ENCODE measurements around the gene PAXX. TPM values are rescaled to one million over a fixed set of nuclear protein-coding genes. Genes with fewer than 3 reads are reported as not detected.

PAXX gene
- total RNA-seq, 1 donor from 2014 or later, result 34.4 TPM

GRCh38 chr9:136947955-136948510, 44.2 kb upstream of the PAXX start:
- no peaks in the 10 kb centered on the region for H3K36me3 Mint-ChIP-seq (ENCODE audit: low read depth)
- H3K27me3 Mint-ChIP-seq (ENCODE audit: low read depth), result no peaks in the 10 kb centered on the region
- H3K4me1 Mint-ChIP-seq (ENCODE audit: low read depth), result peaks cover 12% of the 10 kb centered on the region
- H3K9me3 Mint-ChIP-seq (ENCODE audit: low read depth), result no peaks in the 10 kb centered on the region
- TF ChIP-seq CTCF (IDR thresholded peaks at IDR 0.05), result peak; percentile 71
- DNase-seq (ENCODE audit: low spot score), result no peak
- H3K27ac Mint-ChIP-seq (ENCODE audit: unreplicated experiment), result no peak overlapping the region
- no peak overlapping the region for H3K4me3 Mint-ChIP-seq (ENCODE audit: unreplicated experiment)

- DNase-seq (ENCODE audit: low spot score), result no peak
- peaks cover 9% of the 10 kb centered on the region for H3K4me1 Mint-ChIP-seq (ENCODE audit: low read depth)
- H3K27me3 Mint-ChIP-seq (ENCODE audit: low read depth), result no peaks in the 10 kb centered on the region
- H3K4me3 Mint-ChIP-seq (ENCODE audit: unreplicated experiment), result peak overlapping the region; percentile 74
- H3K9me3 Mint-ChIP-seq (ENCODE audit: low read depth), result no peaks in the 10 kb centered on the region
- H3K27ac Mint-ChIP-seq (ENCODE audit: unreplicated experiment), result peak overlapping the region; percentile 73
- H3K36me3 Mint-ChIP-seq (ENCODE audit: low read depth), result no peaks in the 10 kb centered on the region
- TF ChIP-seq CTCF (IDR thresholded peaks at IDR 0.05), result no peak
Observed at GRCh38 chr9:136949239-136949816, 42.9 kb upstream of the PAXX start.

- no peaks in the 10 kb centered on the region for H3K36me3 Mint-ChIP-seq (ENCODE audit: low read depth)
- H3K4me1 Mint-ChIP-seq (ENCODE audit: low read depth), result peaks cover 6% of the 10 kb centered on the region
- no peaks in the 10 kb centered on the region for H3K9me3 Mint-ChIP-seq (ENCODE audit: low read depth)
- peaks cover 2% of the 10 kb centered on the region for H3K27me3 Mint-ChIP-seq (ENCODE audit: low read depth)
- peak; percentile 27 for TF ChIP-seq CTCF (IDR thresholded peaks at IDR 0.05)
- H3K27ac Mint-ChIP-seq (ENCODE audit: unreplicated experiment), result peak overlapping the region; percentile 73
- peak overlapping the region; percentile 74 for H3K4me3 Mint-ChIP-seq (ENCODE audit: unreplicated experiment)
- DNase-seq (ENCODE audit: low spot score), result no peak
Observed at GRCh38 chr9:136949817-136950655, 42.2 kb upstream of the PAXX start.

GRCh38 chr9:136950656-136951276, 41.5 kb upstream of the PAXX start:
- no peak overlapping the region for H3K27ac Mint-ChIP-seq (ENCODE audit: unreplicated experiment)
- no peaks in the 10 kb centered on the region for H3K36me3 Mint-ChIP-seq (ENCODE audit: low read depth)
- no peak for DNase-seq (ENCODE audit: low spot score)
- TF ChIP-seq CTCF (IDR thresholded peaks at IDR 0.05), result no peak
- peaks cover 6% of the 10 kb centered on the region for H3K4me1 Mint-ChIP-seq (ENCODE audit: low read depth)
- H3K9me3 Mint-ChIP-seq (ENCODE audit: low read depth), result no peaks in the 10 kb centered on the region
- peak overlapping the region; percentile 71 for H3K4me3 Mint-ChIP-seq (ENCODE audit: unreplicated experiment)
- peaks cover 2% of the 10 kb centered on the region for H3K27me3 Mint-ChIP-seq (ENCODE audit: low read depth)
